Caco-2 (cell line): ENCODE measurements around the gene SSTR5. TPM values are rescaled to one million over a fixed set of nuclear protein-coding genes. Genes with fewer than 3 reads are reported as not detected.

Source experiments
- BruUV-seq: library from RNA; stranded (reverse); fragments of 400-500 nt; replicated peaks from 2 replicates; lab custom pipeline; 2021; lab: Mats Ljungman, UMichigan
- CTCF ChIA-PET: fragments of 300-600 bp; sonication (Branson Sonifier 250); formaldehyde crosslinking; loops from one replicate; lab custom pipeline; 2022; ENCODE audit warnings: antibody characterized with exemption; lab: Charles Lee
- POLR2A ChIA-PET: fragments of 300-600 bp; sonication (Branson Sonifier 250); formaldehyde crosslinking; loops from one replicate; lab custom pipeline; 2022; ENCODE audit warnings: antibody characterized with exemption; lab: Charles Lee
- DNase-seq, 2 experiments: peaks; one replicate each; pipeline versions ENCODE4 v3.0.0 to v3.0.0-alpha.2; 2020 to 2022
- H3K27me3 ChIP-seq: replicated peaks from 2 replicates; pipeline ENCODE4 v1.6.0; 2011; ENCODE audit warnings: low read length; ENCODE audit not compliant: control insufficient read depth, insufficient read depth
- H3K36me3 ChIP-seq: 2 replicates; pipeline ENCODE4 v1.5.1; 2011; ENCODE audit warnings: low read length; ENCODE audit not compliant: control insufficient read depth, insufficient read depth
- H3K4me1 ChIP-seq: fragments of 250-450 bp; sonication (Bioruptor Pico); 2 replicates; pipeline ENCODE4 v1.5.1; 2020; ENCODE audit warnings: mild to moderate bottlenecking
- H3K4me3 ChIP-seq: 2 replicates; pipeline ENCODE4 v1.5.1; 2011; ENCODE audit warnings: low read depth, mild to moderate bottlenecking, control low read depth, low read length
- H3K9me3 ChIP-seq: fragments of 250-450 bp; sonication (Bioruptor Pico); 2 replicates; pipeline ENCODE4 v1.5.1; 2020; ENCODE audit warnings: mild to moderate bottlenecking, moderate library complexity
- H3K27ac Mint-ChIP-seq: one replicate; pipeline ENCODE4 v1.8.0; 2022; ENCODE audit warnings: mixed read lengths; ENCODE audit not compliant: unreplicated experiment
- H3K27me3 Mint-ChIP-seq: one replicate; pipeline ENCODE4 v1.8.0; 2022; ENCODE audit warnings: mixed read lengths; ENCODE audit not compliant: insufficient read depth, unreplicated experiment
- H3K36me3 Mint-ChIP-seq: one replicate; pipeline ENCODE4 v1.8.0; 2022; ENCODE audit warnings: mild to moderate bottlenecking, mixed read lengths; ENCODE audit not compliant: insufficient read depth, unreplicated experiment
- H3K4me1 Mint-ChIP-seq: one replicate; pipeline ENCODE4 v1.8.0; 2022; ENCODE audit warnings: low read depth, mixed read lengths; ENCODE audit not compliant: unreplicated experiment
- H3K4me3 Mint-ChIP-seq: one replicate; pipeline ENCODE4 v1.8.0; 2022; ENCODE audit warnings: mild to moderate bottlenecking, moderate library complexity, mixed read lengths; ENCODE audit not compliant: unreplicated experiment
- H3K9me3 Mint-ChIP-seq: one replicate; pipeline ENCODE4 v1.8.0; 2022; ENCODE audit warnings: mixed read lengths; ENCODE audit not compliant: unreplicated experiment
- CTCF ChIP-seq, 2 experiments: fragments of 200-600 bp in 1 of 2; IDR thresholded peaks; 1 replicate in 1 of 2; 2 replicates in 1 of 2; pipeline versions ENCODE4 v1.5.1 to v1.8.0; 2011 to 2022; ENCODE audit warnings: antibody characterized with exemption in 1 of 2, control low read depth in 1 of 2, inconsistent platforms in 1 of 2, low read depth in 1 of 2, low read length in 1 of 2, mild to moderate bottlenecking in 1 of 2, moderate library complexity in 1 of 2; ENCODE audit not compliant: insufficient read depth in 1 of 2, severe bottlenecking in 1 of 2, unreplicated experiment in 1 of 2
- intact Hi-C: fragments of 100-400 bp; cut with micrococcal nuclease; formaldehyde crosslinking; loops from one replicate; pipeline ENCODE4 v1.10.0; 2022; ENCODE audit not compliant: unreplicated experiment
- total RNA-seq: library from RNA; stranded (reverse); gene quantifications from 2 replicates; pipeline ENCODE4 v1.2.3, GENCODE V29; 2022

Gene SSTR5
- total RNA-seq, 1 experiment from 2014 or later: 0.23 TPM

GRCh38 chr16:1028056-1028455 is 44.5 kb upstream of the SSTR5 start:
- Histone ChIP-seq H3K36me3 (no peaks in the 10 kb centered on the region), H3K4me3 (no peak overlapping the region), H3K4me1 (no peaks in the 10 kb centered on the region), H3K9me3 (no peaks in the 10 kb centered on the region), H3K27me3 (no peaks in the 10 kb centered on the region)
- Mint-ChIP-seq H3K4me1 (no peaks in the 10 kb centered on the region), H3K4me3 (no peak overlapping the region), H3K27ac (no peak overlapping the region), H3K27me3 (peaks cover 7% of the 10 kb centered on the region), H3K9me3 (no peaks in the 10 kb centered on the region), H3K36me3 (no peaks in the 10 kb centered on the region)
- no peak for DNase-seq
- CTCF ChIA-PET: no interaction called here
- TF ChIP-seq CTCF (IDR thresholded peaks at IDR 0.05; ENCODE audit: insufficient read depth in 1 of 2, low read depth in 1 of 2, low read length in 1 of 2, severe bottlenecking in 1 of 2, unreplicated experiment in 1 of 2): no peak
- POLR2A ChIA-PET: no interaction called here
- no TSS peak for BruUV-seq
- intact Hi-C loops: no loop called here

GRCh38 chr16:1028524-1029258 is 43.9 kb upstream of the SSTR5 start:
- Mint-ChIP-seq H3K27ac (no peak overlapping the region), H3K27me3 (peaks cover 7% of the 10 kb centered on the region), H3K4me1 (no peaks in the 10 kb centered on the region), H3K9me3 (no peaks in the 10 kb centered on the region), H3K4me3 (no peak overlapping the region), H3K36me3 (no peaks in the 10 kb centered on the region)
- no TSS peak for BruUV-seq
- intact Hi-C loops: no loop called here
- Histone ChIP-seq H3K4me3 (no peak overlapping the region), H3K9me3 (no peaks in the 10 kb centered on the region), H3K36me3 (no peaks in the 10 kb centered on the region), H3K27me3 (no peaks in the 10 kb centered on the region), H3K4me1 (no peaks in the 10 kb centered on the region)
- CTCF ChIA-PET: no interaction called here
- DNase-seq: no peak
- POLR2A ChIA-PET: no interaction called here
- TF ChIP-seq CTCF (IDR thresholded peaks at IDR 0.05; ENCODE audit: insufficient read depth in 1 of 2, low read depth in 1 of 2, low read length in 1 of 2, severe bottlenecking in 1 of 2, unreplicated experiment in 1 of 2): no peak

- Histone ChIP-seq H3K4me3 (no peak overlapping the region), H3K4me1 (no peaks in the 10 kb centered on the region), H3K27me3 (no peaks in the 10 kb centered on the region), H3K36me3 (no peaks in the 10 kb centered on the region), H3K9me3 (no peaks in the 10 kb centered on the region)
- intact Hi-C loops: no loop called here
- no TSS peak for BruUV-seq
- peaks cover 7% of the 10 kb centered on the region for H3K27me3 Mint-ChIP-seq
- H3K27ac Mint-ChIP-seq: no peak overlapping the region
- no peak overlapping the region for H3K4me3 Mint-ChIP-seq
- ChIA-PET CTCF (no interaction called here), POLR2A (no interaction called here)
- DNase-seq: no peak
- TF ChIP-seq CTCF (IDR thresholded peaks at IDR 0.05; ENCODE audit: insufficient read depth in 1 of 2, low read depth in 1 of 2, low read length in 1 of 2, severe bottlenecking in 1 of 2, unreplicated experiment in 1 of 2): no peak
- no peaks in the 10 kb centered on the region for H3K4me1 Mint-ChIP-seq
- H3K36me3 Mint-ChIP-seq: no peaks in the 10 kb centered on the region
- H3K9me3 Mint-ChIP-seq: no peaks in the 10 kb centered on the region
Measured at GRCh38 chr16:1029259-1029545, 43.3 kb upstream of the SSTR5 start.
